Endometrial microvascular endothelial cells (primary cell): Measurements from ENCODE around the gene SMCO1. TPM values are rescaled to one million over a fixed set of nuclear protein-coding genes. Genes with fewer than 3 reads are reported as not detected.
"Not testable (repeated sequence)": the region's sequence is repeated elsewhere in the genome, so short reads cannot be mapped to it uniquely, and the experiment has no call there.

ENCODE experiments used
- in situ Hi-C: cut with HindIII; loops from 2 replicates; pipeline ENCODE4 v1.10.0; 2017; ENCODE audit warnings: low sequenced_read_pairs, low pct_unique_long_range_greater_than_20kb; ENCODE audit errors: inconsistent ontology term
- total RNA-seq: library from RNA; depleted of rRNA; stranded (reverse); fragments of >200 nt; gene quantifications from one replicate; pipeline ENCODE4 v1.2.3, GENCODE V29; 2015; ENCODE audit errors: inconsistent ontology term

Gene SMCO1
- total RNA-seq, 1 donor from 2014 or later, result not detected

DNA sequence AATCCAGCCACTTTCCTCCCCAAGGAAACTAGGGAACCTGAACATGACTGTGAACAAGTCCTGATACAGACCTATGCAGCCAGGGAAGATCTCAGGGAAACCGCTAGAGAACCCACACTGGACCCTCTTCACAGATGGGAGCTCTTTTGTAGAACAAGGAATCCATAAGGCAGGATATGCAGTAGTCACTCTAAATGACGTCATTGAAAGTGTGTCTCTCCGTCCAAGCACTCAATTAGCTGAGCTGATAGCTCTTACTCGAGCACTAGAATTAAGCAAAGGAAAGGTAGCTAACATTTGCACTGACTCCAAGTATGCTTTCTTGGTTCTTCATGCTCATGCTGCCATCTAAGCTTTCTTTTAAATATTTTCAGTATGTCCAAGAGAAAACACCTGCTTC, 10.0 kb upstream of the SMCO1 start:
- in situ Hi-C loops, result no loop called here

DNA sequence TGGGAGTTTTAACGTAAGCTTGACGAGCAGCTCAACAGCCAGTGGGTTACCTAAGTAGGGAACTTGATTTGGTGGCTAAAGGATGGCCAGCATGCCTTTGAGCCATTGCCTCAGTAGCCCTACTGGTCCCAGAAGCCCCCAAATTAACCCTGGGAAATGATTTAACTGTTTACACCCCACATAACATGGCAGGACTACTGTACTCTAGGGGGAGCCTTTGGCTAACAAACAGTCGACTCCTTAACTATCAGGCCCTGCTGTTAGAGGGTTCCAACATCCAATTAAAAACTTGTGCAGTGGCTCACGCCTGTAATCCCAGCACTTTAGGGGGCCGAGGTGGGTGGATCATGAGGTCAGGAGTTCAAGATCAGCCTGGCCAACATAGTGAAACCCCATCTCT, 9.4 kb upstream of the SMCO1 start:
- in situ Hi-C loops, result no loop called here

DNA sequence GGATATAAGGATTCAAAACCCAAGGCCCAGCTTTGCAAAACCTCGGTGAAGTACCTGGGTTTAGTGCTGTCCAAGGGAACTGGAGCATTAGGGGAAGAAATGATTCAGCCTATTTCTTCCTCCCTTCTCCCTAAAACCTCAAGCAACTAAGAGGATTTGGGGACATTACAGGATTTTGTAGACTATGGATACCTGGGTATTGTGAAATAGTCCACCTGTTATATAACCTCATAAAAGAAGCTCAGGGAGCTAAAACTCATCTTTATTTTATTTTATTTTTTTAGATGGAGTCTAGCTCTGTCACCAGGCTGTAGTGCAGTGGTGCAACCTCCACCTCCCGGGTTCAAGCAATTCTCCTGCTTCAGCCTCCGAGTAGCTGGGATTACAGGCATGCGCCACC, 8.7 kb upstream of the SMCO1 start:
- in situ Hi-C loops, result no loop called here

DNA sequence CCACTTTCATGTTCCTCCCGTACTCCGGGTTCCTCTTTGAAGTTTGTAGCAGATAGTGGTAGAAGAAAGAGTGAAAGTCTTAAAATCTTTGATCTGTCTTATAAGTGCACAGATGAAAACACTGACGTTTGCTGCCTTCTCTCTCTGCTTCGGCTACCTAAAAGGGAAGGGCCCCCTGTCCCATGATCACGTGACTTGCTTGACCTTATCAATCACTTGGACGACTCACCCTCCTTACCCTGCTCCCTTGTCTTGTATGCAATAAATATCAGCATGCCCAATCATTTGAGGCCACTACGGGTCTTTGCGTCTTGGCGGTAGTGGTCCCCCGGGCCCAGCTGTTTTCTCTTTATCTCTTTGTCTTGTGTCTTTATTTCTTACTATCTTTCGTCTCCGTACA, 6.1 kb upstream of the SMCO1 start:
- in situ Hi-C loops, result not testable (repeated sequence)

DNA sequence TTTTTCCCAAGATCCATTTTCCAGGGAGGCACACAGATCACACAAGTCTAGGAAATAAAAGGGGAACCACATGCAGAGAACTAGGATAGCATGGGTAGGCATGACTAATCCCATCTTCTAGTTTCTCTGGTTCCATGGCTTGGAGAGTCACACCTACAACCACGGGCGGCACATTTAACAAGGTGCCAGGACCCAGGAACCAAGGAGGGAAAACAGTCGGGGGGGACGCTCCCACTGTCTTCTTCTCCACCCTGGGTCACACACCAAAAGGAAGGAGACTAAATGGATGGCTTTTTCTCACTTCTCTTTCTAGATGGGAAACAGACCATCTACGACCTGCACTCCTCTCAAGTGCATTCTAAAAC, 4.6 kb upstream of the SMCO1 start:
- in situ Hi-C loops, result no loop called here

DNA sequence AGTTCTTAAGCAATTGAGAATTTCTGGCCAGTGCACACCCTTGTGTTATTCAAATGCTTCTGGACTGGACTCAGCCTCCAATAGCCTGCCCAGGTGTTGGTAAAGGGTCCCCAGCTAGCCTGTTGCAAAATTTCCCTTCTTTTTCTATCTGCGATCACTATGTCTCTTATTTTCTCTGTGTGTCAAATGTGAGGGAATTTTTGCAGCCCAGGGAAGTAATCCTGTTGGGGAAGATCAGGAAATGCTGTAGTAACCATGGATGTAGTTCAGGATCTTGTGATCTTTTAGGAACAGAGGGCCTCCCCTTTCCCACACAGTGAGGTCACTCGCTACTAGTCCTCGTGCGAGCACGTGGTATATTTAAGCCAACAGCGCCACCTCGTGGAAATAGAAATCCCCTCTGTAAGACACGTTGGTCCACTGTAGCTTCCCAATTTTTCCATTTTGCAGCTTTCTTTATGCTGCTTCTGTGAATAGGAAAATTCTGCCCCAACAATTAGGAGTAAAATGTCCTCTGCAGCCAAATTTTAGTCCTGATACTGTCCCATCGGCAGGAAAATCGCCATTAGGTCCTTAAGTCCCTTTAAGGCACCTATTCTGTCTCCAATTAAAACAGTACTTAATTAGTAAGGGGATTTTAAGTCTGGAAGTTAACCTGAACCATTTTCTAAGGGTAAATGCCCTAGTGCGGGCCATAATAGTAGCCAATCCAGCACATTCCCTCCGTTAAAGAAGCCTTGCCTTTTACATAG, 4.0 kb upstream of the SMCO1 start:
- in situ Hi-C loops, result no loop called here

DNA sequence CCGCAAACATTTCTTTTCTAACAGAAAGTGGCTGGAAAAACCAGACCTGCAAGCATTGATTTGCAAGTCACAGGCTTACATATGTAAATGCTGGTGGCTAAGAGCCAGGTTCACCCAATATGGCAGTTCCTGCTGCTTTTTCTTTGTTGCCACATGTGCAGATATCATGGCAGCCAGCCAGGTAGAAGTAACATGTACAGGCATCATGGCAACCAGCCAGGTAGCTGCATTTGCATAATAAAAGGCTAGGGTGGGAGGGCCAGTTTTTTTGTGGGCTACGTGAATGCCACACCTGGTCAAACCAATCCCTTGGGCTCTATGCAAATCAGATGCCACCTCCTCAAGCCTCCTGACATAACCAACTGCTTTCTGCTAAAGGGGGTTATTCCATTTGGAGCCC, 2.8 kb upstream of the SMCO1 start:
- in situ Hi-C loops, result no loop called here

DNA sequence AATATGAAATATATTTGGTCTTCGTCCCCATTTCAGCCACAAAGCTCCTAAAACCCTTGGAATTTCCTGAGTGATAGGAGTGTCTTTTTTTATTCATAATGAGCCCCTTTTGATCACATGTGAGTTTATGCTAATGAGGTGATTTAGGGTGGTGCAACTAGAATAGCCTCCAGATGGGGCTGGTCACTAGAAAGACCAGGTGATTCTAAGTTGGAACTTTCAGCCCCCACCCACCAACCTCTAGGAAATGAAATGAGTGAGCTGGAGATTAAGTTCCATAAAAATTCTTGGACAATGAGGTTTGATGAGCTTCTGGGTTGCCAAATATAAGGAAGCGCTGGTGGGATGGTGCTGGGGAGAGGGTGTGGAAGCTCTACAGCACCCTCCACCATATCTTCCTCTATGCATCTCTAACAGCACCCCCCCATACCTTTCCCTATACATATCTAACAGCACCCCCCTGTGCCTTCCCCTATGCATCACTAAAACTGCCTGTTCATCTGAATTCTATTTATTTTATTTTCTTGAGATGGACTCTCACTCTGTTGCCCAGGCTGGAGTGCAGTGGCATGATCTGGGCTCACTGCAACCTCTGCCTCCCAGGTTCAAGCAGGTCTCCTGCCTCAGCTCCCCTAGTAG, 2.1 kb upstream of the SMCO1 start:
- in situ Hi-C loops, result no loop called here

DNA sequence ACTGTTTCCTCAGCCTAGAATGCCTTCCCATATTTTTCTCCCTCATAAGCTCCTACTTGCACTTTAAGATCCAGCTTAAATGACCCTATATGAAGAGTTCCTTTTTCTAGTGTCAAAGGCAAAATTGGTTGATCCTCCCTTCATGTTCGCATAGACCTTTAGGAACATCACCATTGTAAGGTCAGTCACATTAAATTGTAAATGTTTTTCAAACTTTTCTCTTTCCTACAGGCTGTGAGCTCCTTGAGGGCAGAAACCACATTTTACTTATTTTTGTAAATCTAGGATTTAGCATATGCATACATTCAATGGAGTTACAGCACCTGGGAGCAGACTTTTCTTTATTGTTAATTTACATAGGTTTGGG, 813 bp downstream of the SMCO1 start:
- in situ Hi-C loops, result no loop called here

DNA sequence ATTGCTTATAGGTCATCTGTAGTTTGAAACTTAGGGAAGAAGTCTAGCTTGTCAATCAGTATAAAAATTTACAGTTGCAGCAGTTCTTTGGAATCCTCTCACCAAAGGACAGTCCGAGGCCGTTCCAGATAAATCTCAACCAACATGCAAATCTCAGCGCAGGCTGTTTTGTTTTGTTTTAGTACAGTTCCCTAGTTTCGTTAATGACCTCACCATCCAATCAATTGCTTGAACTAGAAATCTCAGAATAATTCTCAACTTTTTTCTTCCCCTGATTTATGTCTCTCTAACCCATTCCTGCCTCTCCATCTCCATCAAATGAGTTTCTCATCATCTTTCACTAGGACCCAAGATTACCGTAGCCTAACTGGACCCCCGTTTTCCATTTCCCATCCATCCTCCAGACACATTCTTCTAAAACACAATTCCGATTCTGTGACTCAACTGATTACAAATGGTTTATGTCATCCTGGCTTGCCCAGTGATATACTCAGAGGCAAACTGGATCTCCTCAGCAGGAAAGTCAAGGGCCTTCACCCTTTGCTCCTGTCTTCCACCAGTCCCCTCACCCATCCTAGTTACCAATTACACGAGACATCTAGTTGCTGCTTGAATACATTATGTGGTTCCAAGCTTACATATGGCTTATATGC, 1.3 kb downstream of the SMCO1 start:
- in situ Hi-C loops, result no loop called here

DNA sequence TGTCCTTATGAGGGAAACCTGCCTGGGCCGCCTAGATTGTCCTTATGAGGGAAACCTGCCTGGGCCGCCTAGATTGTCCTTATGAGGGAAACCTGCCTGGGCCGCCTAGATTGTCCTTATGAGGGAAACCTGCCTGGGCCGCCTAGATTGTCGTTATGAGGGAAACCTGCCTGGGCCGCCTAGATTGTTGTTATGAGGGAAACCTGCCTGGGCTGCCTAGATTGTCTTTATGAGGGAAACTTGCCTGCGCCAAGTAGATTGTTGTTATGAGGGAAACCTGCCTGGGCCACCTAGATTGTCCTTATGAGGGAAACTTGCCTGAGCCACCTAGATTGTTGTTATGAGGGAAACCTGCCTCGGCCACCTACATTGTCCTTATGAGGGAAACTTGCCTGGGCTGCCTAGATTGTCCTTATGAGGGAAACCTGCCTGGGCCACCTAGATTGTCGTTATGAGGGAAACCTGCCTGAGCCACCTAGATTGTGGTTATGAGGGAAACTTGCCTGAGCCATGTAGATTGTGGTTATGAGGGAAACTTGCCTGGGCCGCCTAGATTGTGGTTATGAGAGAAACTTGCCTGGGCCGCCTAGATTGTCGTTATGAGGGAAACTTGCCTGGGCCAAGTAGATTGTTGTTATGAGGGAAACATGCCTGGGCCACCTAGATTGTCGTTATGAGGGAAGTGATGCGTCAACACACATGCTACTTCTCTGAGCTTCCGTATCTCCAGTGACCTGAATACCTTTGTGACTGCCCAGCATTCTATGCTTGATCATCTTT, 3.3 kb downstream of the SMCO1 start:
- in situ Hi-C loops, result not testable (repeated sequence)

DNA sequence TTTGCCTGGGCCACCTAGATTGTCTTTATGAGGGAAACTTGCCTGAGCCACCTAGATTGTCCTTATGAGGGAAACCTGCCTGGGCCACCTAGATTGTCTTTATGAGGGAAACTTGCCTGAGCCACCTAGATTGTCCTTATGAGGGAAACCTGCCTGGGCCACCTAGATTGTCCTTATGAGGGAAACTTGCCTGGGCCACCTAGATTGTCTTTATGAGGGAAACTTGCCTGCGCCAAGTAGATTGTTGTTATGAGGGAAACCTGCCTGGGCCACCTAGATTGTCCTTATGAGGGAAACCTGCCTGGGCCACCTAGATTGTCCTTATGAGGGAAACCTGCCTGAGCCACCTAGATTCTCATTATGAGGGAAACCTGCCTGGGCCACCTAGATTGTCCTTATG, 4.0 kb downstream of the SMCO1 start:
- in situ Hi-C loops, result not testable (repeated sequence)

DNA sequence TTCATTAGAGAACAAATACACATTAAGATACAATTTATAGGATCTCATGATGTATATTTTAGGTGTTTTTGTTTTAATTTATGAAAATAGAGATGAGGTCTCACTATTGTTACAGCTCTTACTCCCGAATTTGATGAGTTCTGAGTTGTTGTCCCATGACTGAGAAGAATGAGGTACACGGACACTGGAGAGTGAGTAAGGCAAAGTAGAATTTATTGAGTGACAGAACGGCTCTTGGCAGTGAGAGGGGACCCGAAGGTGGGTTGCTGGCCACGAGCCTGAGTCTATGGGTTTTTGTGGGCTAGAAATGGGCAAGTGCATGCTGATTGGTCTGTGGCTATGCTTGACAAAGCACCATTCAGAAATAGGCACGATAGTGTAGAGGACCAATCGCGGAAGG, 8.5 kb downstream of the SMCO1 start:
- in situ Hi-C loops, result no loop called here

DNA sequence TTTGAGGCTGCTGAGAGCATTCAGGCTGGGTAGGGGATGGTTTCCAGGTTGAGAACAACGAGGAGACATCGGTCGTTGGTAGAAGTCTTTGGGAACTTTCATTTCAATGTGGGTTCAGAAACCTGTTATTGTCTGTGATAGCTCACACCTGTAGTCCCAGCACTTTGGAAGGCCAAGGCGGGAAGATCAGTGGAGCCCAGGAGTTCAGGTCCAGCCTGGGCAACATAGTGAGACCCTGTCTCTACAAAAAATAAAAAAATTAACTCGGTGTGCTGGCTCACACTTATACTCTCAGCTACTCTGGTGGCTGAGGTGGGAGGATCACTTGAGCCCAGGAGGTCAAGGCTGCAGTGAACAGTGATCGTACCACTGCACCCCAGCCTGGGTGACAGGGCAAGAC, 10.6 kb downstream of the SMCO1 start:
- in situ Hi-C loops, result no loop called here

DNA sequence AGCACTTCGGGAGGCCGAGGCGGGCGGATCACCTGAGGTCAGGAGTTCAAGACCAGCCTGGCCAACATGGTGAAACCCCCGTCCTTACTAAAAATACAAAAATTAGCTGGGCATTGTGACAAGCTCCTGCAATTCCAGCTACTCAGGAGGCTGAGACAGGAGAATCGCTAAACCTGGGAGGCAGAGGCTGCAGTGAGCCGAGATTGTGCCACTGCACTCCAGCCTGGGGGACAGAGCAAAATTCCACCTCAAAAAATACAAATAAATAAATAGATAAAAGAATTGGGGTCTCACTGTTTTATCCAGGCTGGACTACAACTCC, 11.1 kb downstream of the SMCO1 start:
- in situ Hi-C loops, result not testable (repeated sequence)

DNA sequence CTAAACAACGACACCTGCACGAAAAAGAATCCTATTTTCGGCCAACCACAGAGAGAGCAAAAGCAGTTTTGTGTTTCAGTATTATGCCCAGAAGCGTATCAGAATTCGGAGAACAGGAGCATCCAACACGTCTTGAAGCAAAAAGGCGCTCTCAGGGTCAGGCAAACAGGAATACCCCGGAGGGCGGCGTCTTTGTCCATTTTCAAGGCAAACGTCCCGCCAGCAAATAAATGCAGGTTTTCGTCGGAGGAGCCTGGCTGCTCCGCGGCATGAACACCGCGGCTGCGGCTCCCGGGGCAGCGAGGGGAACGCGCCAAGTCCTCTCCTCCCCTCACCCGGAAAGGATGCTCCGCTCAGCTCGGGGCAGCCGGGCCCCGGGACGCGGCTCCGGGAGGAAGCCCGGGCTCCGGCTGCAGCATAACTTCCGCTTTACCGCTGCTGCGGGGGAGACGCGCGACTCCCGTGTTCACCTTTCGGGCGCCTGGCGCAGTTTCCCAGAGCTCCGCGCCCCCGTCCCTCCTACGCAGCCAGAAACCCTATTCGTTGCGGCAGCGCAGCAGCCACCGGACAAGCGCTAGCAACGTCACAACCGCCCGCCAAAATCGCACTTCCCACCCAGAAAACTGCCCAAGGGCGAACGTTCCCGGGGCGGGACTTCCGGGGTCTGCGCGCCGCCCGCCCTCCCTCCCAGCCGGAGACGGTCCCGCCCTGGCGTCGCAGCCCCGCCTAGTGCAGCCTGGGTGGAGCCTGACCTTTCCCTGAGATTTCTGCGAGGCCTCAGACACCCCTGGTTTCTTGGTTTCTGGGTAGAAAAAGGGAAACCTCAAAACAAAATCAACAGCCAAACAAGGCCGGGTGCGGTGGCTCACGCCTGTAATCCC, 11.7 kb downstream of the SMCO1 start, which contains the start of gene RNF168:
Gene RNF168, minus strand, starts transcription at position 573 of the 881 bp plus-strand sequence. CDS start 595 bp downstream, outside the sequence.
- in situ Hi-C loops, result no loop called here

DNA sequence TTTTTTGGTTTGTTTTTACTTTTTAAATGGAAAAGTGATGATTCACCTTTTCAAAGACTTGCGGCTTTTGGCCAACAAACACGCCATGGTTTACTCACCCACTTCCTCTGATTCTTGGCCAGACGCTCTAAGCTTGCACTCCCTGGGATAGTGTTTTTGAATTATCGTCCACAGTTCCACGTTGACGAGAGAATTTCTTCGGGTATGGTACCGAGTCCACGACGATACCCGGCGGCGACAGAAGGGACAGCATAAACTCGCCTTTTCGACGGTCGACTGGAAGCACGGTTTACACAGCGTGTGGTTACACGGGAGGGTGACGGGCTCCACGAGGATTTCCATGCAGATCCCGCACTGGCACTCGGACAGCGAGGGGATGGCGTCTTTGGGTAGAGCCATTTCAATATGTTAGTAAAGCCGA, 12.4 kb downstream of the SMCO1 start:
- in situ Hi-C loops, result no loop called here

DNA sequence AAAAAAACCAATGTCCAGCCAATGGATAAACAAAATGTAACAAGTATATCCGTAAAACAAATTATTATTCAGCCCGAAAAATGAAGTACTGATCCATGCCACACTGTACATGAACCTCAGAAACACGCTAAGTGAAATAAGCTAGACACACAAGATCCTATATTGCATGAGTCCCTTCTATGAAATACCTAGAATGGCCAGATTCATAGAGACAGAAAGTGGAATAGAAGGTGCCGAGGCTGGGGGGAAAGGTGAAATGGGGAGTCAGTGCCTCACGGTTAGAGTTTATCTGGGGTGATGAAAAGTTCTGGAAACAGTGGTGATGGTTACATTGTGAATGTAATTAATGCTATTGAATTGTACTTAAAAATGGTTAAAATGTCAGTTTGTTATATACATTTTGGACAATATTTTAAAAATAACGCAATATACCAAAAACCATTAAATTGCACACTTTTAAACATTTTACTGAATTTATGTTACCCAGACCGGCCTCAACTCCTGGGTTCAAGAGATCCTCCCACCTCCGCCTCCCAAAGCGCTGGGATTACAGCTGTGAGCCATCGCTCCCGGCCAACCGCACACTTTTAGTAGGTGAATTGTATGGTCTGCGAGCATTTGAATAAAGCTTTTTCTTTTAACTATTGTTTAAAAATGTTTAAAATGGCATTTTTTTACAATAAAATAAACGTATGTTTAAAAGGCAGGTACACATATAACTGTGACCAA, 13.7 kb downstream of the SMCO1 start:
- in situ Hi-C loops, result no loop called here
